Glomerular endothelial cell (primary cell): ENCODE data around the gene NRK. TPM values are rescaled to one million over a fixed set of nuclear protein-coding genes. Genes with fewer than 3 reads are reported as not detected.
"Not testable (repeated sequence)": the region's sequence is repeated elsewhere in the genome, so short reads cannot be mapped to it uniquely, and the experiment has no call there.

Experiments
- DNase-seq: peaks from one replicate; pipeline ENCODE4 v3.0.0-alpha.2; 2011; ENCODE audit warnings: low read depth, low spot score; ENCODE audit errors: extremely low read depth
- total RNA-seq: library from RNA; depleted of rRNA; stranded (reverse); fragments of >200 nt; gene quantifications from 2 replicates; pipeline ENCODE4 v1.2.3, GENCODE V29; 2015

Gene NRK
- 0.93 and 4.8 TPM in 2 replicates for total RNA-seq

DNA sequence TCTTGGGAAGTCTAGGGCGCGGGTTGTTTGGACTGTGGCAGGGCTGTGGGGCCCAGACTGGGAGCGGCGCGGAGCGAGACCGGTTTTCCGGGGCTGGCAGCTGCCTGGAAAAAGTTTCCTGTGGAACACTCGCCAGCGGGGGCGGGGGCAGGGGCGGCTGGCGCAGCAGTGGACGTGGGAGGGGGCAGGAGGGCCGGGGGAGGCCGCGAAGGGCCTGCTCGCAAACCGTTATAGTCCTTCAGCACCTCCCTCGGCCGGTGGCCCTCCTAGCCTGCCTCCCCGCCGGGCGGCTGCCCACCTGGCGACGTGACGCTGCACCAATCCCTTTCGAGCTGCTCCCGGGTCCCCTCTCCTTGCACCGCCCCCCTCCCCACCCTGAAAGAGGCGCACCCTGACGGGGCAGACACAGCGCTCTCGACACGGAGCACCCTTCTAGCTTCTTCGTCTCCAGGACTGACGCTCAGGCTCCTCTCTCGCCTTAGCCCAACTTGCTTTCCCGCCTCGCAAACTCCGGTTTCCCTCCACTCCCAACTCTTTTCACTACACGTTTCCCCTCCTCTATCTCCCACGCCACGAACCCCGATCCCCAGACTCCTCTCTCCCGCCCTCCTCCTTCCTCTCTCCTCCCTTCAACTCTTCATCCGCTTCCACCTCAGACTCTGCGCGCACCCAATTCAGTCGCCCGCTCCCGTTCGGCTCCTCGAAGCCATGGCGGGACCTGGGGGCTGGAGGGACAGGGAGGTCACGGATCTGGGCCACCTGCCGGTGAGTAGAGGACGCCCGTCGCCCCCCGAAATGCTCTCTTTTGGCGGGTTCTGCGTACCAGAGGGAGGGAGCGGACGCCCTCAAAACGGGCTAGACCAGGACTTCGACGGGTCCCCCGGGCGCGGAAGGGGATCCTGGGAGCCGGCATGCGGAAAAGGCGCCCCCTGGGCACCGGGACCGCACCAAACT lies at the start of gene NRK:
Gene NRK (plus strand): TSS at position 402 of the 954 bp plus-strand sequence. CDS start 307 bp downstream, at position 709.
- DNase-seq = no peak

DNA sequence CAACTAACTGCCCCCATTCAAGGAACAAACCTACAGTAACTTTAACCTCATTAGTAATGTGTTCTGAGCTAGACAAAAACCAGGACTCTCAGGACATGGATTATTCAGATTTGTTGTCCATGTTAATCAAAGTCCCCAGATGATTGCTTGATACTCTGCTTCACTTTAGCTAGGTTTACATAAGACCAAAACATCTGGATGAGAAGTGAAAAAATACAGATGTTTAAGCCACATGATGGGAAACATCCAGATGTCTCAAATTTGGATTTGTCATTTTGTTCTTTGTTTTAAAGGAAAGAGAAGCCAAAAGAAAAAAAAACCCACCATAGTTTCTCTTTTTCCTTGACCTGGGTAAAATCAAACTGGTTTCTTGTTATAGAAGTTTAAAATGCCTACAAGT lies 48.5 kb upstream of the NRK start:
- no peak for DNase-seq

- no peak for DNase-seq
Measured at GRCh38 chrX:105775679-105776078, 46.7 kb upstream of the NRK start.

DNA sequence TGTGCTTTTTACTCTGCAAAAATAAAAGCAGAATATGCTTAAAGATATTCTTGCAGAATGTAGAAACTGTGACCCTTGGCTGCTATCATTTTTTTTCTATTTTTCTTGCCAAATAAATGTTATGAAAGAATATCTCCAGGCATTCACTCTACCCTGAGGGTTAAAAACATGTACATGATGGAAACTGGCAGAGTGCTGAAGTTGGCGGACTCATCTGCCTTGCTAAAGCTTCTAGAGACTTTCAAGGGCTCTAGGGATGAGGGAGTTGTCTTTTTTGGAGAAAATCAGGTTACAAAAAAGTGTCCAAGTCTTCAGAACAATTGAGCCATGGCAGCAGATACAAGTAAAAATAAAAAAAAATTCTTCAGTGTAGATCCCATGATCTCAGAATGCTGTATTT lies 40.5 kb upstream of the NRK start:
- DNase-seq = no peak

DNA sequence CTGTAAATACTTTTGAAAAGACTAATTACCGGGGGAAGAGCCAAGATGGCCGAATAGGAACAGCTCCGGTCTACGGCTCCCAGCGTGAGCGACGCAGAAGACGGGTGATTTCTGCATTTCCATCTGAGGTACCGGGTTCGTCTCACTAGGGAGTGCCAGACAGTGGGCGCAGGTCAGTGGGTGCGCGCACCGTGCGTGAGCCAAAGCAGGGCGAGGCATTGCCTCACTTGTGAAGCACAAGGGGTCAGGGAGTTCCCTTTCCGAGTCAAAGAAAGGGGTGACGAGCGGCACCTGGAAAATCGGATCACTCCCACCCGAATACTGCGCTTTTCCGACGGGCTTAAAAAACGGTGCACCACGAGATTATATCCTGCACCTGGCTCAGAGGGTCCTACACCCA lies 25.5 kb upstream of the NRK start:
- DNase-seq = not testable (repeated sequence)

DNA sequence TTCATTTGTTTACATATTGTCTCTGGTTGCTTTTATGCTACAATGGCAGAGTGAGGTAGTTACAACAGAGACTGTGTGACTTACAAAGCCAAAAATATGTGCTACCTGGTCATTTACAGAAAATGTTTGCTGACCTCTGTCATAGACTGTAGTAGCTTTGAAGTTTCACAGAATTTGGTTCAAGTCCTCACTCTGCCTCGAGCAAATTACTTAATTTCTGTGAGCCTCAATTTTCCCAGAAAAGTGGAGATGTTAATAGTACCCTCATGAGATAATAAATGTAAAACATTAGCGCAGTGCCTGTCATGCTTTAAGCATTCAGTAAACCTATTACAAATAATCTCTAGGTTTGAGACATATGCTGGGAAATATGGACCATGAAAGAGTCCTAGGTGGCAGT lies 18.4 kb upstream of the NRK start:
- no peak for DNase-seq

DNA sequence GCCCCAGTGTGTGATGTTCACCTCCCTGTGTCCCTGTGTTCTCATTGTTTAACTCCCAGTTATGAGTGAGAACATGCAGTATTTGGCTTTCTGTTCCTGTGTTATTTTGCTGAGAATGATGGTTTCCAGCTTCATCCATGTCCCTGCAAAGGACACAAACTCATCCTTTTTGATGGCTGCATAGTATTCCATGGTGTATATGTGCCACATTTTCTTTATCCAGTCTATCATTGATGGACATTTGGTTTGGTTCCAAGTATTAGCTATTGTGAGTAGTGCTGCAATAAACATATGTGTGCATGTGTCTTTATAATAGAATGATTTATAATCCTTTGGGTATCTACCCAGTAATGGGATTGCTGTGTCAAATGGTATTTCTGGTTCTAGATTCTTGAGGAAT lies 16.7 kb upstream of the NRK start:
- DNase-seq = not testable (repeated sequence)

GRCh38 chrX:105816517-105816916 lies 5.8 kb upstream of the NRK start:
- no peak for DNase-seq

DNA sequence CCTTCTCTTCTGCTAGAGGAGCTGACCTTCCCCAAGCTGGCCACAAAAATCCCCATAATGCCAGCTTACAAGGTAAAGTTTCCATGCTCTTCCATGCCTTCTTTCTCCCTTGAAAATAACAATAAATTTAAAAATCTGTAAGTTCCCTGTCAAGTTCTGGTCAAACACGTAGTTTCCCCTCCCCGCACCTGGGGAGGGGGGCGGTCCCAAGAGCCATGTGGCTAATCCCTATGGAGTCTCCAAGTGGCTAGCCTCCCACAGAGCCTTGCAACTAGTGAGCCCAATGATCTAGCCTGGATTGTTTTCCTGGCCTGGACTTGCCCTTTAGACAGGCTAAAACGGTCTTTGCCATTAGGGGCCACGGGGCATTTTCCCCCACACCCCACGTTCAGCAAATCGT lies 2.1 kb upstream of the NRK start:
- DNase-seq = no peak

GRCh38 chrX:105821471-105822121 lies 743 bp upstream of the NRK start:
- DNase-seq = no peak

GRCh38 chrX:105823092-105823455 lies 735 bp downstream of the NRK start:
- DNase-seq = no peak

- no peak for DNase-seq
Measured at GRCh38 chrX:105829011-105829410, 6.7 kb downstream of the NRK start.

DNA sequence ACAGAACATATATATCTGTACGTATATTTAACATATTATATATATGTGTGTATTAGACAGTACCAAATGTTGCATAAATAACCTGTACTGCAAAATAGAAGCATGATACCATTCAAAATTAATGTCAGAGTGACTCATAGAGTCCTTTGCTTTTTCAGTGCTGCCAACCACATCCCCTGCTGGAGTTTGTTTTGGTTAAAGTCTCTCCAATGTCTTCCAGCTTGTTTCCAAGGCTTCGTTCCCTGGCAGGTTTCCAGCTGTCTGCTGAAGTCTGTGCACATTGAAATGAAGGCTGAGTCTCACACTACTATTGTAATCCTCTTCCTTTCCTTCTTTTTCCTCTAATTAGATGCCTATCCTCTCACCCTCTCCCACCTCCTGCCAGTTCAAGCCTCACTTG lies 14.9 kb downstream of the NRK start:
- DNase-seq = peak; percentile 20

- DNase-seq = no peak
Measured at GRCh38 chrX:105845631-105846030, 23.3 kb downstream of the NRK start.

DNA sequence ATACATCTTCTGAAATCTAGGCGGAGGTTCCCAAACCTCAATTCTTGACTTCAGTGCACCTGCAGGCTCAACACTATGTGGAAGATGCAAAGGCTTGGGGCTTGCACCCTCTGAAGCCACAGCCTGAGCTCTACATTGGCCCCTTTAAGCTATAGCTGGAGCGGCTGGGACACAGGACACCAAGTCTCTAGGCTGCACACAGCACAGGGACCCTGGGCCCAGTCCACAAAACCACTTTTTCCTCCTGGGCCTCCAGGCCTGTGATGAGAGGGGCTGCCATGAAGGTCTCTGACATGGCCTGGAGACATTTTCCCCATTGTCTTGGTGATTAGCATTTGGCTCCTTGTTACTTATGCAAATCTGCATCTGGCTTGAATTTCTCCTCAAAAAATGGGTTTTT lies 27.8 kb downstream of the NRK start:
- not testable (repeated sequence) for DNase-seq

- DNase-seq = no peak
Measured at GRCh38 chrX:105865709-105866108, 43.4 kb downstream of the NRK start.

DNA sequence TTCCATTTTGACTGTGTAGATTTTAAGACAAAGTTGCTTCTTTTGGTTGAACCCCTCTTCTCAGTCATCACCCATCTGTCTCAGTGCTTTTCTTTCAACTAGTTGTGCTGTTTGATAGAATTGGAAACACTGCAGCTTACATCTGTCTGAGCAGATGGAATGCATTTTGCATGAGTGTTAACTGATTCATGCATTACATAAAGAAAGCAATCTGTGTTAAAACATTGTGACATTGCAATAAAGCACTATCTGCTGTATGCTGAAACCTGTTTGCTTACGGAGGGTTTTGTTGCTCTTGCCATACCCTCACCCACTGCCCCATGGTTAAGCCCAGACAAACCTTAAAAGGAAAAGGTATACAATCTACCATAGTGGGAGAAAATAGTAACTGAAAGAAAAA lies 47.4 kb downstream of the NRK start:
- no peak for DNase-seq

DNA sequence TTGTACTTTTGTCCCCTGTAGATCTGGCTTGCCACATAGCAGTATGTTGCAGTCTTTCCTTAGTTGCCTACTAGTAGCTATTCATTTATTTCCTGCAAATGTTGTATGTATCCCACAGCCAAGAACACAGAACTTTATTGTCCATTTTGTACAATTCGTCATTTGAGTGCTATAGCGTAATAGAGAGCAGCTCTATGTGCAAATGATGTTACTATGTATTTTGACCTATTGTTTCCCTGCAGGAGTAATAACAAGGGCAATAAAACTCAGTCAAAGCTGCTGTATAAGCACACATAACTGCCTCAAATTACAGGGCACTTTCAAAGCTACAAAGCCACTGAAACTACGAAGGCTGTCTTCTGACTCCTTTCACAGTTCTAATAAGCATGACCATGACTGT lies 48.1 kb downstream of the NRK start:
- DNase-seq = no peak

DNA sequence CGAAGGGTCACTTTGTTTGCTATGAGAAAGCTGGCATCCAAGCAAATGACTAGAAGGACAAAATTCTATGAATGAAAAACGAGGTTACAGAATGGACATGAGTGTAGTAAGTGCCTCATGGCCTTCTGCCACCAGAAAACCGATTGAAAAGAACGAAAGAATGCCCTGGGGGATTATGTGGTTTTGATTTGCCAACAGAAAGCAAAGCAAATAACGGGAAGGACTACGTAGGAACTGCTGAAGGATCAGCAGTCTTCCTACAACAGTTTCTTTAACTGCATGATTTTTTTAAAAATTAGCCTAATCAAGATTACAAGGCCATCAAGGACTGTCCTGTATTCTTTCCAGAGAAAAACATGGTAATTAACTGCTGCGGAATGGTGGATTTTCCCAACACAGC lies 50.6 kb downstream of the NRK start:
- no peak for DNase-seq

DNA sequence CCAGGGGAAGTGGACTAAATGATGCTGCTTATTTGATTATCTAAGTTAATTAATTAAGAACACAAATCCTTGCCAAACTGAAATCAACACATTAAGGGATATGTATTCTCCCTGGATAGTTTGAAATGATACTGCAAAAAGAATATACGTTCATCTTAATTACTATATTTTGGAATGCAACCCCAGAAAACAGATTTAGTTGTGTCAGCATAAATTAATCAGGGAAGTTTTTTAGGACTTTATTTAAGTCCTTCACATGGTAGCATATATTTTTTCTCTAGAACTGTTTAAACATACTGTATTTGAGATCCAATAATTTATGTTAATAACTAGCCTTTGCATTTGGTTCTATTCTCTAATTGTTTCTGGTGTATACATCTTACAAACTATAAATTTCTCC lies 52.5 kb downstream of the NRK start:
- DNase-seq = no peak

DNA sequence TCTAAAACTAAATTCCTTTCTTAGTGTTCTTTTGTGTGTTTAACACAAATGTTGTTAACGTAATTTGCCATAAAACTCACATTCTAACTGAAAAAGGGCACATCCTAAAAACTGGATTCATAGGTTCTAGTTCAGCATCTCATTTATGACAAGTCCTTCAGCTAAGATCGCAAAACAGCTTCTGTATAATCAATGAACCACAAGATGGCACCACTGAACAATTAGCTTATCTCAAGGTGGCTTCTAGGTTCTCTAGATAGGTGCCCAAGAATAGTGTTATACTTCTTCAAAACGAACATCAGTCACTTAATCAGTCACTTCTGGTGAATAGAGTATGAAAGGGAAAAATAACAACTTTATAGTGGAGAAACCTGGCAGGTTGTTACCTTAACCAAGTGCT lies 54.3 kb downstream of the NRK start:
- peak; percentile 18 for DNase-seq

DNA sequence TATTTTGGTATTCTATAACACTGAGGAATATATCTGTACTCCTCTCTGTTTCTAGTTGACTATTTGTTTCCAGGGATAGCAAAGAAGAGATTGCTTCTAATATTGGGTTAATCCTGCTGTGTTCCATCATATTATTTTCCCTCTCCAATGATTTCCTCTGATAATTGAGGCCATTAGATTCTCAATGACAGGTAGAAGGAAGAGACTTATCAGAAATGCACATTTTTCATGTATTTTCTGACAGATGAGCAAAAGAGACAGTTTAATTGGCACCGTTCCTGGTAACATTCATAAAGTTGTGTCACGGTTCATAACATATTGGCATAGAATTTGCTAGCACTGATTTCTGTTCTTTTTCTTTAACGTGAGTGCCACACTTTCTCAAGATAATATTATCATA lies 58.2 kb downstream of the NRK start:
- no peak for DNase-seq
